Endothelial cell (in vitro differentiated cells): ENCODE data around the gene TMEM191C. TPM values are rescaled to one million over a fixed set of nuclear protein-coding genes. Genes with fewer than 3 reads are reported as not detected.
"Not testable (repeated sequence)": the region's sequence is repeated elsewhere in the genome, so short reads cannot be mapped to it uniquely, and the experiment has no call there.

Experiments
- DNase-seq: peaks from one replicate; pipeline ENCODE4 v3.0.0; 2021; ENCODE audit warnings: low spot score
- H3K27ac Mint-ChIP-seq: one replicate; pipeline ENCODE4 v1.8.0; 2021; ENCODE audit warnings: mixed read lengths, inconsistent platforms; ENCODE audit not compliant: unreplicated experiment
- H3K27me3 Mint-ChIP-seq: one replicate; pipeline ENCODE4 v1.8.0; 2021; ENCODE audit warnings: mild to moderate bottlenecking, moderate library complexity, mixed read lengths, inconsistent platforms; ENCODE audit not compliant: unreplicated experiment
- H3K36me3 Mint-ChIP-seq: one replicate; pipeline ENCODE4 v1.8.0; 2021; ENCODE audit warnings: mild to moderate bottlenecking, low read depth, mixed read lengths, inconsistent platforms; ENCODE audit not compliant: unreplicated experiment
- H3K4me1 Mint-ChIP-seq: one replicate; pipeline ENCODE4 v1.8.0; 2021; ENCODE audit warnings: mild to moderate bottlenecking, mixed read lengths, inconsistent platforms; ENCODE audit not compliant: unreplicated experiment
- H3K4me3 Mint-ChIP-seq: one replicate; pipeline ENCODE4 v1.8.0; 2021; ENCODE audit warnings: mild to moderate bottlenecking, mixed read lengths, inconsistent platforms; ENCODE audit not compliant: unreplicated experiment
- H3K9me3 Mint-ChIP-seq: one replicate; pipeline ENCODE4 v1.8.0; 2021; ENCODE audit warnings: mixed read lengths, inconsistent platforms; ENCODE audit not compliant: unreplicated experiment
- long read RNA-seq: library from polyadenylated mRNA; unstranded; transcript quantifications from one replicate; pipeline ENCODE4 v2.0.0, GENCODE V29; 2020; ENCODE audit not compliant: unreplicated experiment
- total RNA-seq: library from RNA; stranded (reverse); fragmentation: NEBNext Ultra II Directional; extraction: Animal tissue kit (Norgen Biotek cat#: 25700); gene quantifications from one replicate; pipeline ENCODE4 v1.2.1, GENCODE V29; 2021; ENCODE audit not compliant: unreplicated experiment

The TMEM191C gene
- total RNA-seq = 0.92 TPM
- long read RNA-seq, partial matches to known transcripts = 1 of 1 reads
- long read RNA-seq, other reads (novel, unspliced or antisense) = 0 of 1 reads

GRCh38 chr22:21467337-21468193 is at the start of gene TMEM191C:
TSS of gene TMEM191C (plus strand) at chr22:21467387. CDS start at chr22:21467460, 73 bp downstream.
- H3K27me3 Mint-ChIP-seq, DNase-seq, H3K36me3 Mint-ChIP-seq, H3K9me3 Mint-ChIP-seq, H3K27ac Mint-ChIP-seq, H3K4me1 Mint-ChIP-seq: not testable (repeated sequence)
- H3K4me3 Mint-ChIP-seq = peak within 1 kb of the TSS; percentile 80

- not testable (repeated sequence) for H3K27ac Mint-ChIP-seq, H3K27me3 Mint-ChIP-seq
Measured at GRCh38 chr22:21417853-21418252, 49.3 kb upstream of the TMEM191C start.

GRCh38 chr22:21418974-21419638 is 48.1 kb upstream of the TMEM191C start:
- DNase-seq, H3K36me3 Mint-ChIP-seq, H3K27me3 Mint-ChIP-seq, H3K27ac Mint-ChIP-seq, H3K9me3 Mint-ChIP-seq, H3K4me3 Mint-ChIP-seq, H3K4me1 Mint-ChIP-seq: not testable (repeated sequence)

More at GRCh38 chr22:21417853-21418252, 49.3 kb upstream of the TMEM191C start:
- H3K4me1 Mint-ChIP-seq, H3K9me3 Mint-ChIP-seq, H3K36me3 Mint-ChIP-seq, H3K4me3 Mint-ChIP-seq: not testable (repeated sequence)
- peak; percentile 46 for DNase-seq

GRCh38 chr22:21420180-21420763 is 46.9 kb upstream of the TMEM191C start:
- not testable (repeated sequence) for H3K9me3 Mint-ChIP-seq, H3K27ac Mint-ChIP-seq, H3K4me1 Mint-ChIP-seq, H3K27me3 Mint-ChIP-seq, H3K36me3 Mint-ChIP-seq, H3K4me3 Mint-ChIP-seq, DNase-seq

- not testable (repeated sequence) for H3K27me3 Mint-ChIP-seq, H3K4me3 Mint-ChIP-seq, DNase-seq, H3K9me3 Mint-ChIP-seq, H3K27ac Mint-ChIP-seq, H3K36me3 Mint-ChIP-seq, H3K4me1 Mint-ChIP-seq
Measured at GRCh38 chr22:21424084-21424709, 43.0 kb upstream of the TMEM191C start.

GRCh38 chr22:21434378-21435233 is 32.6 kb upstream of the TMEM191C start:
- not testable (repeated sequence) for H3K9me3 Mint-ChIP-seq, H3K4me1 Mint-ChIP-seq, DNase-seq, H3K27me3 Mint-ChIP-seq, H3K4me3 Mint-ChIP-seq, H3K36me3 Mint-ChIP-seq, H3K27ac Mint-ChIP-seq

- H3K27me3 Mint-ChIP-seq, H3K9me3 Mint-ChIP-seq, H3K4me3 Mint-ChIP-seq, H3K36me3 Mint-ChIP-seq, H3K27ac Mint-ChIP-seq, H3K4me1 Mint-ChIP-seq: not testable (repeated sequence)
- peak; percentile 1 for DNase-seq
Measured at GRCh38 chr22:21435998-21436810, 31.0 kb upstream of the TMEM191C start.

- not testable (repeated sequence) for H3K36me3 Mint-ChIP-seq, H3K4me3 Mint-ChIP-seq, H3K4me1 Mint-ChIP-seq, H3K27ac Mint-ChIP-seq, H3K9me3 Mint-ChIP-seq, H3K27me3 Mint-ChIP-seq, DNase-seq
Measured at GRCh38 chr22:21438013-21438412, 29.2 kb upstream of the TMEM191C start.

- not testable (repeated sequence) for H3K9me3 Mint-ChIP-seq, H3K27ac Mint-ChIP-seq, H3K27me3 Mint-ChIP-seq, H3K4me3 Mint-ChIP-seq, H3K4me1 Mint-ChIP-seq, DNase-seq, H3K36me3 Mint-ChIP-seq
Measured at GRCh38 chr22:21440018-21440636, 27.1 kb upstream of the TMEM191C start.

GRCh38 chr22:21440676-21441075 is 26.5 kb upstream of the TMEM191C start:
- not testable (repeated sequence) for H3K4me3 Mint-ChIP-seq, H3K9me3 Mint-ChIP-seq, H3K4me1 Mint-ChIP-seq, H3K27ac Mint-ChIP-seq, DNase-seq, H3K27me3 Mint-ChIP-seq, H3K36me3 Mint-ChIP-seq
